ENCODE data around the gene GFER. TPM values are rescaled to one million over a fixed set of nuclear protein-coding genes. Genes with fewer than 3 reads are reported as not detected.

The GFER gene
- total RNA-seq (10 to 100 TPM; 18.0 to 29.9 (median 23.5) TPM), polyA plus RNA-seq (10 to 100 TPM; 36.6 to 51.1 TPM)
- long read RNA-seq, donor 1, transcript GFER-201 (3 exons, 2,345 nt), result major isoform, 21 of 25 reads
- long read RNA-seq, donor 1, partial matches to known transcripts, result 0 of 25 reads
- long read RNA-seq, donor 1, other reads (novel, unspliced or antisense), result 2 of 25 reads
- long read RNA-seq, donor 2, transcript GFER-201 (3 exons, 2,345 nt), result major isoform, 6 of 8 reads
- long read RNA-seq, donor 2, partial matches to known transcripts, result 0 of 8 reads
- long read RNA-seq, donor 2, other reads (novel, unspliced or antisense), result 0 of 8 reads
- long read RNA-seq, donor 3, transcript GFER-201 (3 exons, 2,345 nt), result major isoform, 14 of 18 reads
- long read RNA-seq, donor 3, partial matches to known transcripts, result 0 of 18 reads
- long read RNA-seq, donor 3, other reads (novel, unspliced or antisense), result 1 of 18 reads

GRCh38 chr16:1983544-1984346 lies at the start of gene GFER:
Gene GFER (plus strand): TSS chr16:1984193. CDS start chr16:1984219, 26 bp downstream.
- Histone ChIP-seq H3K27ac (peak within 1 kb of the TSS; percentile 25 to 88 (median 80)), H3K4me1 (peaks cover 3 to 43% (median 20%) of the 10 kb centered on the region in 12 donors), H3K9me3 (no peaks in the 10 kb centered on the region), H3K36me3 (peaks cover 0 to 21% (median 13%) of the 10 kb centered on the region in 9 donors), H3K27me3 (peaks cover 9 to 51% (median 26%) of the 10 kb centered on the region in 9 donors), H3K4me3 (peak within 1 kb of the TSS; percentile 59 to 98 (median 86))
- DNase-seq, result peak; percentile 92 to 95 (median 93)
- WGBS, 4 donors, result 0% methylated on average over 30 to 109 of the region's 109 CpGs; no CpG with 5 or more reads in 1 of the 4 donors
- intact Hi-C loops (cut with DNase I), result loop anchor here in 1 of 10 donors (2.0 kb wide), 1 partner anchor 25 kb away; the partner anchor contains the start of gene ZNF598
- ATAC-seq, result peak; percentile 91 to 96 (median 95)
- TF ChIP-seq CTCF (IDR thresholded peaks at IDR 0.05) (peak in 10 of 12 donors; percentile 6 to 73 (median 48)), POLR2A (IDR thresholded peaks at IDR 0.05) (peak in 1 of 2 donors; percentile 74)

- no peak for DNase-seq
- TF ChIP-seq POLR2A (IDR thresholded peaks at IDR 0.05), result no peak
- no peak for TF ChIP-seq CTCF (IDR thresholded peaks at IDR 0.05)
- H3K4me1 ChIP-seq, result peaks cover 0 to 20% (median 7%) of the 10 kb centered on the region in 12 donors
- H3K36me3 ChIP-seq, result peaks cover 0 to 46% (median 38%) of the 10 kb centered on the region in 9 donors
- WGBS, 4 donors, result 94 to 95% (median 95%) methylated on average over 11 of the region's 11 CpGs
- no peak for ATAC-seq
- intact Hi-C loops (cut with DNase I), result loop anchor here in 1 of 10 donors (5.0 kb wide), 1 partner anchor 75 kb away; no protein-coding TSS in a partner anchor
- H3K4me3 ChIP-seq, result no peak overlapping the region
- no peak overlapping the region for H3K27ac ChIP-seq
- H3K9me3 ChIP-seq, result no peaks in the 10 kb centered on the region
- no peaks in the 10 kb centered on the region for H3K27me3 ChIP-seq
These were observed 47.0 kb upstream of the GFER start for GRCh38 chr16:1936945-1937479.

GRCh38 chr16:1938316-1938715 lies 45.7 kb upstream of the GFER start:
- intact Hi-C loops (cut with DNase I), result loop anchor here in 1 of 10 donors (5.0 kb wide), 1 partner anchor 76 kb away; no protein-coding TSS in a partner anchor
- Histone ChIP-seq H3K27me3 (no peaks in the 10 kb centered on the region), H3K4me1 (peaks cover 0 to 27% (median 13%) of the 10 kb centered on the region in 12 donors), H3K36me3 (peaks cover 0 to 46% (median 38%) of the 10 kb centered on the region in 9 donors), H3K4me3 (no peak overlapping the region), H3K27ac (peak overlapping the region in 1 of 12 donors; percentile 75), H3K9me3 (no peaks in the 10 kb centered on the region)
- WGBS, 4 donors, result 92 to 99% (median 94%) methylated on average over 10 of the region's 10 CpGs
- no peak for TF ChIP-seq CTCF (IDR thresholded peaks at IDR 0.05)
- TF ChIP-seq POLR2A (IDR thresholded peaks at IDR 0.05), result no peak
- ATAC-seq, result no peak
- DNase-seq, result peak in 2 of 5 donors; percentile 36 to 71
